OCI-LY1 (cell line): Measurements from ENCODE around the gene SKAP2.

ENCODE experiments used
- CTCF ChIP-seq: fragments of 200-600 bp; sonication (generic), shearing (Covaris generic); IDR thresholded peaks from 2 replicates; pipeline ENCODE4 v1.5.1; 2017; ENCODE audit warnings: mild to moderate bottlenecking, antibody characterized with exemption, low read length, moderate library complexity, mixed read lengths
- EZH2 ChIP-seq: fragments of 200-600 bp; sonication (generic), shearing (Covaris generic); IDR thresholded peaks from 2 replicates; pipeline ENCODE4 v1.8.0; 2017; ENCODE audit warnings: borderline replicate concordance, mixed run types, mild to moderate bottlenecking, antibody characterized with exemption, low read length, moderate library complexity, mixed read lengths

GRCh38 chr7:26696978-26697377, 167.4 kb downstream of the SKAP2 start:
- no peak for TF ChIP-seq CTCF
- no peak for TF ChIP-seq EZH2
